Neuronal stem cell (in vitro differentiated cells): ENCODE data around the gene SEC31A.
A peak's percentile ranks its signal among the peaks of the same experiment; 100 is the strongest.
"Not testable (repeated sequence)": the region's sequence is repeated elsewhere in the genome, so short reads cannot be mapped to it uniquely, and the experiment has no call there.

Experiments used
- DNase-seq: peaks from one replicate; pipeline ENCODE4 v3.0.0-alpha.2; 2013; ENCODE audit warnings: low spot score
- H2AFZ ChIP-seq: one replicate; pipeline ENCODE4 v1.6.1; 2013; ENCODE audit warnings: mild to moderate bottlenecking, low read length, inconsistent platforms
- H2AK5ac ChIP-seq: 2 replicates; pipeline ENCODE4 v1.6.1; 2013; ENCODE audit warnings: low read depth, mild to moderate bottlenecking, inconsistent platforms, low read length, moderate library complexity, mixed read lengths
- H2BK120ac ChIP-seq: 2 replicates; pipeline ENCODE4 v1.6.1; 2013; ENCODE audit warnings: low read depth, mild to moderate bottlenecking, inconsistent platforms, low read length, moderate library complexity, mixed read lengths
- H2BK12ac ChIP-seq: one replicate; pipeline ENCODE4 v1.6.1; 2013; ENCODE audit warnings: low read length, inconsistent platforms
- H2BK15ac ChIP-seq: 2 replicates; pipeline ENCODE4 v1.6.1; 2013; ENCODE audit warnings: mild to moderate bottlenecking, low read length, inconsistent platforms, mixed read lengths
- H2BK5ac ChIP-seq: one replicate; pipeline ENCODE4 v1.6.1; 2013; ENCODE audit warnings: inconsistent platforms, mild to moderate bottlenecking, low read length, moderate library complexity
- H3K14ac ChIP-seq: one replicate; pipeline ENCODE4 v1.6.1; 2013; ENCODE audit warnings: low read length, inconsistent platforms
- H3K18ac ChIP-seq: 2 replicates; pipeline ENCODE4 v1.6.1; 2013; ENCODE audit warnings: low read length, inconsistent platforms
- H3K23ac ChIP-seq: 2 replicates; pipeline ENCODE4 v1.6.1; 2013; ENCODE audit warnings: low read depth, mild to moderate bottlenecking, mixed read lengths, low read length, inconsistent platforms; ENCODE audit not compliant: poor library complexity
- H3K27ac ChIP-seq: replicated peaks from 3 replicates; pipeline ENCODE4 v1.5.1; 2013; ENCODE audit warnings: low read length, inconsistent platforms
- H3K27me3 ChIP-seq, 3 experiments: 2 replicates each; pipeline ENCODE4 v1.6.1; 2013; ENCODE audit warnings: low read length in 3 of 3, mild to moderate bottlenecking in 2 of 3, inconsistent platforms in 1 of 3, low read depth in 1 of 3, mixed read lengths in 1 of 3, moderate library complexity in 1 of 3; ENCODE audit not compliant: control insufficient read depth in 3 of 3, insufficient read depth in 3 of 3
- H3K36me3 ChIP-seq, 2 donors: replicated peaks in 1 of 2; 2 replicates each; pipeline ENCODE4 v1.6.1; 2013; ENCODE audit warnings: low read length in 2 of 2; ENCODE audit not compliant: control insufficient read depth in 2 of 2, insufficient read depth in 2 of 2
- H3K4ac ChIP-seq: 2 replicates; pipeline ENCODE4 v1.6.1; 2013; ENCODE audit warnings: inconsistent platforms, mild to moderate bottlenecking, low read length, moderate library complexity
- H3K4me1 ChIP-seq, 2 donors: 1 replicate in 1 of 2; 2 replicates in 1 of 2; pipeline ENCODE4 v1.6.1; 2013; ENCODE audit warnings: low read length in 2 of 2, low read depth in 1 of 2; ENCODE audit not compliant: control insufficient read depth in 2 of 2, insufficient read depth in 1 of 2
- H3K4me2 ChIP-seq: one replicate; pipeline ENCODE4 v1.6.1; 2013; ENCODE audit warnings: mild to moderate bottlenecking, low read length, inconsistent platforms; ENCODE audit not compliant: insufficient read depth, poor library complexity, severe bottlenecking
- H3K4me3 ChIP-seq, 2 donors: 2 replicates each; pipeline ENCODE4 v1.5.1; 2013; ENCODE audit warnings: low read length in 2 of 2, mild to moderate bottlenecking in 2 of 2, inconsistent platforms in 1 of 2, moderate library complexity in 1 of 2
- H3K79me1 ChIP-seq: one replicate; pipeline ENCODE4 v1.6.1; 2013; ENCODE audit warnings: low read depth, mild to moderate bottlenecking, inconsistent platforms, low read length, moderate library complexity
- H3K9ac ChIP-seq: one replicate; pipeline ENCODE4 v1.6.1; 2013; ENCODE audit warnings: mild to moderate bottlenecking, low read depth, low read length, inconsistent platforms; ENCODE audit not compliant: poor library complexity
- H3K9me3 ChIP-seq, 2 donors: replicated peaks in 1 of 2; 2 replicates each; pipeline versions ENCODE3 to v1.6.1; 2013; ENCODE audit warnings: low read length in 2 of 2, mild to moderate bottlenecking in 2 of 2, inconsistent platforms in 1 of 2, low read depth in 1 of 2, mixed read lengths in 1 of 2, moderate library complexity in 1 of 2; ENCODE audit not compliant: control insufficient read depth in 2 of 2, insufficient read depth in 1 of 2
- H4K8ac ChIP-seq: one replicate; pipeline ENCODE4 v1.6.1; 2013; ENCODE audit warnings: low read depth, mild to moderate bottlenecking, inconsistent platforms, low read length, moderate library complexity
- H4K91ac ChIP-seq: one replicate; pipeline ENCODE4 v1.6.1; 2013; ENCODE audit warnings: low read length, low read depth, mild to moderate bottlenecking, inconsistent platforms; ENCODE audit not compliant: poor library complexity
- WGBS, 2 donors: extraction: QIAGEN DNeasy Blood & Tissue Kit; methylation state at CpG; one replicate each; pipeline ENCODE4 v1.1.7; 2013; ENCODE audit warnings: missing lambda C conversion rate in 2 of 2, mixed read lengths in 1 of 2; ENCODE audit not compliant: insufficient read length in 2 of 2, insufficient replicate concordance in 1 of 2; ENCODE audit errors: extremely low coverage in 2 of 2; 5-methylcytosine and 5-hydroxymethylcytosine counted together

Gene SEC31A

DNA sequence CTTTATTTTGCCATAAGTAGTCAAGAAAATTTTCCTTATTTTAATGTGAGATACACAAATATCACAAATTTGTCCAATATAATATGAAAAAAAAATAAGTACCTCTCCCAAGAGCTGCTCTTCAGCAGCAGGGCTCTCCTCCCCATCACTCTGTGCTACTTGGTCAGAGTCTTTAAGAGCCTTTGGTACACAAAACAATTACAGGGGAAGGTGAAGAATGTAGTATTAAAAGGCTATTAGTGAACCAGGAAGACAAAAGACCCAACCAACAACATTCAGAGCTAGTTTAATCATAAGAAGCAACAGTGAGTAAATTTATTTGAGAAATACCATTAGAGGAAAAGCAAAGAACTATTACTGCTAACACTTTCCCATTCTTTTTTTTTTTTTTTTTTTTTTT lies 29.4 kb downstream of the SEC31A start:
- no peak overlapping the region for H2BK120ac ChIP-seq
- H3K4me1 ChIP-seq, result no peaks in the 10 kb centered on the region
- no peak overlapping the region for H4K91ac ChIP-seq
- H3K4ac ChIP-seq, result no peak overlapping the region
- no peak overlapping the region for H2BK12ac ChIP-seq
- H3K36me3 ChIP-seq, result peaks cover 12 to 91% of the 10 kb centered on the region in 2 donors
- H3K9ac ChIP-seq, result no peak overlapping the region
- H4K8ac ChIP-seq, result no peak overlapping the region
- H3K9me3 ChIP-seq, result no peaks in the 10 kb centered on the region
- no peak overlapping the region for H3K14ac ChIP-seq
- no peak for DNase-seq
- no peak overlapping the region for H3K27ac ChIP-seq
- H2AFZ ChIP-seq, result no peak overlapping the region
- H3K18ac ChIP-seq, result no peak overlapping the region
- H3K79me1 ChIP-seq, result no peaks in the 10 kb centered on the region
- no peak overlapping the region for H3K4me3 ChIP-seq
- H2BK5ac ChIP-seq, result no peak overlapping the region
- no peak overlapping the region for H2BK15ac ChIP-seq
- no peak overlapping the region for H3K4me2 ChIP-seq
- no peak overlapping the region for H2AK5ac ChIP-seq
- H3K27me3 ChIP-seq, result no peaks in the 10 kb centered on the region
- H3K23ac ChIP-seq, result no peak overlapping the region

DNA sequence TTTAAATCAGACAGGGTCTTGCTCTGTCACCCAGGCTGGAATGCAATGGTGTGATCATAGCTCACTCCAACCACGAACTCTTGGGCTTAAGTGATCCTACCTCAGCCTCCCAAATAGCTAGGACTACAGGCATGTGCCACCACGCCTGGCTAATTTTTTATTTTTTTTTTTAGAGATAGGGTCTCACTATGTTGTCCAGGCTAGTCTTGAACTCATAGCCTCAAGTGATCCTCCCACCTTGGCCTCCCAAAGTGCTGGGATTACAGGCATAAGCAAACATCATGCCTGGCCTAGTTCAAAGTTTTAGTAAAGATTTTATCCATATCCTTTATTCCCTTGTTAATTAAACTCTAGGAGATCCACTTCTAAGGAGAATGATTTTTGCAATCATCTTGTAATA lies 30.5 kb downstream of the SEC31A start:
- not testable (repeated sequence) for H3K9me3 ChIP-seq, H3K27ac ChIP-seq, H3K4me3 ChIP-seq, H2BK12ac ChIP-seq, H3K4me2 ChIP-seq, H2BK15ac ChIP-seq, H2AFZ ChIP-seq, H3K4ac ChIP-seq, H3K27me3 ChIP-seq, H3K14ac ChIP-seq, H4K8ac ChIP-seq, H3K18ac ChIP-seq, H2BK5ac ChIP-seq, H3K79me1 ChIP-seq, H3K9ac ChIP-seq, DNase-seq, H3K4me1 ChIP-seq, H3K23ac ChIP-seq, H2AK5ac ChIP-seq, H4K91ac ChIP-seq, H2BK120ac ChIP-seq
- H3K36me3 ChIP-seq, result peaks cover 11 to 90% of the 10 kb centered on the region in 2 donors
- WGBS, 2 donors, result no CpG with 5 or more reads among the region's 2 CpGs

DNA sequence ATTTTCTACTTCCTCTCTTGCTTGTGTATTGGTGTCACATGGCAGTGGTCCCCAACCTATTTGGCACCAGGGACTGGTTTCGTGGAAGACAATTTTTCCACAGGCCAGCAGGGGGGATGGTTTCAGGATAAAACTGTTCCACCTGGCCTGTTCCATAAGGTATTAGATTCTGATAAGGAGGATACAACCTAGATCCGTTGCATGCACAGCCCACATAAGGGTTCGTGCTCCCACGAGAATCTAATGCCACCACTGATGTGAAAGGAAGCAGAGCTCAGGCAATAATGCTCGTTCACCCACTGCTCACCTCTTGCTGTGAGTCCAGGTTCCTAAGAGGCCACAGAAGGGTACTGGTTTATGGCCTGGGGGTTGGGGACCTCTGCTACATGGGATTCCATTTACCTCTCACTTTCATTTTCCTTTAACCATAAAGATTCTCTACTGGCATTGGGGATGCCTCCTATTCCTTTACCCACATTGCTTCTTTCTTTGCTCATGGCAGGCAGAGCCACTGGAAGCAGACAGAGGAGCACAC lies 38.1 kb downstream of the SEC31A start:
- Histone ChIP-seq H3K36me3 (peaks cover 26 to 98% of the 10 kb centered on the region in 2 donors), H3K9ac (no peak overlapping the region), H3K14ac (no peak overlapping the region), H2BK5ac (no peak overlapping the region), H4K8ac (no peak overlapping the region), H3K18ac (no peak overlapping the region), H3K27me3 (no peaks in the 10 kb centered on the region), H2AK5ac (no peak overlapping the region), H3K4me1 (no peaks in the 10 kb centered on the region), H3K4ac (no peak overlapping the region), H3K9me3 (no peaks in the 10 kb centered on the region), H3K27ac (no peak overlapping the region), H2BK120ac (no peak overlapping the region), H3K23ac (no peak overlapping the region), H2BK15ac (no peak overlapping the region), H2BK12ac (no peak overlapping the region), H3K4me3 (no peak overlapping the region), H3K79me1 (no peaks in the 10 kb centered on the region), H2AFZ (no peak overlapping the region), H4K91ac (no peak overlapping the region), H3K4me2 (no peak overlapping the region)
- no CpG with 5 or more reads among the region's 5 CpGs for WGBS, 2 donors
- no peak for DNase-seq

DNA sequence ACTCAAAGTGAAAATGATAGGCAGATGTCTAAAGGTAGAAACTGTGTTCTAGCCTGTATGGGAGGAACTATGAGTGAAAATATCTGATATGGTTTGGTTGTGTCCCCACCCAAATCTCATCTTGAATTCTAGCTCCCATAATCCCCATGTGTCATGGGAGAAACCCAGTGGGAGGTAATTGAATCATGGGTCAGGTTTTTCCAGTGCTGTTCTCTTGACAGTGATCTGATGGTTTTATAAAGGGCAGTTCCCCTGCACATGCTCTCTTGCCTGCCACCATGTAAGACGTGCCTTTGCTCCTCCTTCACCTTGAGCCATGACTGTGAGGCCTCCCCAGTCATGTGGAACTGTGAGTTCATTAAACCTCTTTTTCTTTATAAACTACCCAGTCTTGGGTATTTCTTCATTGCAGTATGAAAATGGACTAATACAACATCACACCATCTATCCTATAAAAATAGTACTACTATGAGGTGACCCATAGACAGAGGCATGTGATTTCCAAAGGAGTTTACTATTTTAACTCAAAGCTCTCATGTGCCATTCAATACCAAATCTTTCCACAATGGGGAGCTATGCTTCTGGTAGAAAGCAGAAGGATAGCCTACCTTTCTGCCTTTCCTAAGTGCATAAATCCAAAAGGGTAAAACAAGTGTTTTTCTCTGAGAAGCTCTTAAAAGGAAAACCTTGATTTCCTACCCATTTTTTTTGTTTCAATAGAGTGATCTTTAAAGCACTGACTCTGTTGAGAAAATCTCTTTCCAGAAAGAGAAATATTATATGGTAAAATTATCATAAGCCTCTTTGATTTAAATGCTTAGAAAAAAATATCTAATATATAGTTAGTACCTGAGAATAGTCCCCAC lies 38.8 kb downstream of the SEC31A start:
- no peak overlapping the region for H3K23ac ChIP-seq
- H2BK15ac ChIP-seq, result no peak overlapping the region
- no peak overlapping the region for H3K4ac ChIP-seq
- H2BK12ac ChIP-seq, result no peak overlapping the region
- no peak overlapping the region for H2AFZ ChIP-seq
- H2BK120ac ChIP-seq, result no peak overlapping the region
- no peak overlapping the region for H3K14ac ChIP-seq
- H3K9me3 ChIP-seq, result no peaks in the 10 kb centered on the region
- H3K36me3 ChIP-seq, result peaks cover 27 to 98% of the 10 kb centered on the region in 2 donors
- H3K27ac ChIP-seq, result no peak overlapping the region
- DNase-seq, result peak; percentile 12
- H2AK5ac ChIP-seq, result no peak overlapping the region
- no peaks in the 10 kb centered on the region for H3K4me1 ChIP-seq
- no peaks in the 10 kb centered on the region for H3K27me3 ChIP-seq
- WGBS, 2 donors, result no CpG with 5 or more reads among the region's 1 CpG
- H3K18ac ChIP-seq, result no peak overlapping the region
- H2BK5ac ChIP-seq, result no peak overlapping the region
- H3K4me2 ChIP-seq, result no peak overlapping the region
- no peak overlapping the region for H4K91ac ChIP-seq
- no peak overlapping the region for H3K9ac ChIP-seq
- H3K79me1 ChIP-seq, result no peaks in the 10 kb centered on the region
- H4K8ac ChIP-seq, result no peak overlapping the region
- no peak overlapping the region for H3K4me3 ChIP-seq
